GM12878 (cell line): ENCODE results near the gene ARL13A. TPM values are rescaled to one million over a fixed set of nuclear protein-coding genes. Genes with fewer than 3 reads are reported as not detected.

ENCODE experiments used
- ATAC-seq: fragments of 200-7000 bp; cut with Tn5 transposase; 3 replicates; pipeline ENCODE4 v1.9.1; 2020; ENCODE audit warnings: mild to moderate bottlenecking, moderate library complexity
- BruUV-seq: library from RNA; stranded (reverse); fragments of 400-500 nt; replicated peaks from 2 replicates; lab custom pipeline; 2021; lab: Mats Ljungman, UMichigan
- CTCF ChIA-PET: fragments of 300-600 bp; sonication (Branson Sonifier 250); formaldehyde crosslinking; extraction: SDS; loops from one replicate; lab custom pipeline; 2021; ENCODE audit warnings: inconsistent platforms; lab: Yijun Ruan, JAX
- POLR2A ChIA-PET: fragments of 350-600 bp; formaldehyde crosslinking; extraction: SDS; loops from one replicate; lab custom pipeline; 2021; ENCODE audit warnings: inconsistent platforms; lab: Charles Lee
- RAD21 ChIA-PET: fragments of 300-600 bp; sonication (Branson Sonifier 250); formaldehyde crosslinking; loops from one replicate; lab custom pipeline; 2023; ENCODE audit warnings: antibody characterized with exemption; ENCODE audit not compliant: unreplicated experiment; lab: Charles Lee
- SMC1A ChIA-PET: fragments of 300-600 bp; sonication (Branson Sonifier 250); formaldehyde crosslinking; loops from one replicate; lab custom pipeline; 2023; ENCODE audit not compliant: unreplicated experiment, uncharacterized antibody; lab: Charles Lee
- DNase-seq: peaks from one replicate; pipeline ENCODE4 v3.0.0-alpha.2; 2011; ENCODE audit warnings: low read depth, low spot score
- FAIRE-seq: peaks from 3 replicates; lab custom pipeline; 2011; peaks lifted over from hg19 to GRCh38; lab: Jason Lieb, UNC
- H2AFZ ChIP-seq: 2 replicates; pipeline ENCODE4 v1.6.0; 2011; ENCODE audit warnings: low read depth, low read length, control low read depth; ENCODE audit not compliant: control insufficient read depth
- H3K27ac ChIP-seq: 2 replicates; pipeline ENCODE4 v1.5.1; 2011; ENCODE audit warnings: control low read depth; ENCODE audit not compliant: control insufficient read depth, insufficient read depth
- H3K27me3 ChIP-seq, 2 experiments: replicated peaks in 1 of 2; 2 replicates each; pipeline versions ENCODE4 v1.6.0 to v1.6.1; 2011; ENCODE audit warnings: low read length in 1 of 2; ENCODE audit not compliant: control insufficient read depth in 2 of 2, insufficient read depth in 2 of 2
- H3K36me3 ChIP-seq, 2 experiments: 2 replicates each; pipeline ENCODE4 v1.5.1; 2011; ENCODE audit warnings: low read length in 1 of 2; ENCODE audit not compliant: control insufficient read depth in 2 of 2, insufficient read depth in 2 of 2
- H3K4me1 ChIP-seq: 2 replicates; pipeline ENCODE4 v1.6.1; 2011; ENCODE audit warnings: mild to moderate bottlenecking, low read length, moderate library complexity, mixed read lengths; ENCODE audit not compliant: control insufficient read depth, insufficient read depth
- H3K4me2 ChIP-seq: 2 replicates; pipeline ENCODE4 v1.6.0; 2011; ENCODE audit warnings: control low read depth; ENCODE audit not compliant: control insufficient read depth, insufficient read depth
- H3K4me3 ChIP-seq: fragments of 200-600 bp; sonication (generic); 2 replicates; pipeline ENCODE4 v1.5.1; 2016
- H3K79me2 ChIP-seq: 2 replicates; pipeline ENCODE4 v1.6.0; 2011; ENCODE audit warnings: low read length; ENCODE audit not compliant: control insufficient read depth, insufficient read depth
- H3K9ac ChIP-seq: 2 replicates; pipeline ENCODE4 v1.8.0; 2011; ENCODE audit warnings: low read length, control low read depth, mixed read lengths; ENCODE audit not compliant: control insufficient read depth, insufficient read depth
- H3K9me3 ChIP-seq: replicated peaks from 3 replicates; pipeline ENCODE4 v1.5.1; 2011; ENCODE audit warnings: mild to moderate bottlenecking, low read length; ENCODE audit not compliant: control insufficient read depth, insufficient read depth
- H4K20me1 ChIP-seq: 2 replicates; pipeline ENCODE4 v1.6.0; 2011; ENCODE audit not compliant: control insufficient read depth, insufficient read depth
- CEBPB ChIP-seq, 2 experiments: fragments of 150-350 bp in 1 of 2; IDR thresholded peaks; 2 replicates each; pipeline ENCODE4 v1.6.1; 2012 to 2014; ENCODE audit warnings: low read depth in 2 of 2, low read length in 2 of 2, borderline replicate concordance in 1 of 2, inconsistent platforms in 1 of 2
- CHD1 ChIP-seq: IDR thresholded peaks from 2 replicates; pipeline ENCODE4 v1.6.1; 2012; ENCODE audit warnings: low read depth, low read length, improper control_type of control experiment
- CREM ChIP-seq: IDR thresholded peaks from 2 replicates; pipeline ENCODE4 v1.6.1; 2014; ENCODE audit warnings: antibody characterized with exemption, low read depth
- E4F1 ChIP-seq: fragments of 450-650 bp; IDR thresholded peaks from 2 replicates; pipeline ENCODE4 v1.6.1; 2018; ENCODE audit warnings: borderline replicate concordance, mild to moderate bottlenecking; ENCODE audit not compliant: partially characterized antibody
- FOS ChIP-seq: IDR thresholded peaks from 3 replicates; pipeline ENCODE4 v1.6.1; 2011; ENCODE audit warnings: borderline replicate concordance; ENCODE audit not compliant: insufficient read length; ENCODE audit errors: extremely low read depth
- FOXK2 ChIP-seq: fragments of 450-650 bp; IDR thresholded peaks from 2 replicates; pipeline ENCODE4 v1.6.1; 2017; ENCODE audit warnings: mild to moderate bottlenecking, moderate library complexity
- IRF4 ChIP-seq: IDR thresholded peaks from 2 replicates; pipeline ENCODE4 v1.6.1; 2011; ENCODE audit warnings: low read depth, low read length
- JUND ChIP-seq: IDR thresholded peaks from 2 replicates; pipeline ENCODE4 v1.6.1; 2012; ENCODE audit warnings: low read depth, mild to moderate bottlenecking, low read length, improper control_type of control experiment, moderate library complexity
- RAD21 ChIP-seq: IDR thresholded peaks from 2 replicates; pipeline ENCODE4 v1.6.1; 2011; ENCODE audit warnings: mild to moderate bottlenecking, low read depth, low read length, moderate library complexity; ENCODE audit not compliant: insufficient read depth
- RCOR1 ChIP-seq: conservative IDR thresholded peaks from 2 replicates; pipeline ENCODE4 v1.6.1; 2012; ENCODE audit warnings: low read depth, low read length, improper control_type of control experiment
- WGBS: methylation state at CpG from one replicate; pipeline ENCODE4 v1.1.6; 2016; ENCODE audit warnings: low lambda C conversion rate; ENCODE audit not compliant: insufficient replicate concordance, insufficient coverage; ENCODE audit errors: missing lambda C conversion rate; 5-methylcytosine and 5-hydroxymethylcytosine counted together
- in situ Hi-C: fragments of 300-500 bp; cut with MboI; formaldehyde crosslinking; loops from 9 replicates; pipeline ENCODE4 v1.14.3; 2018; ENCODE audit warnings: mixed read lengths
- intact Hi-C: fragments of 100-400 bp; cut with micrococcal nuclease; formaldehyde crosslinking; loops from one replicate; pipeline ENCODE4 v1.14.2; 2022; ENCODE audit not compliant: unreplicated experiment
- polyA plus RNA-seq, 11 experiments: library from polyadenylated mRNA; depleted of rRNA in 4 of 11; unstranded in 6 of 11; stranded (reverse) in 5 of 11; fragments of >200 nt; fragmentation: Nextera tagmentation in 4 of 11; fragmentation: Illumina TruSeq in 1 of 11; extraction: Ambion mirVana in 4 of 11; extraction: Trizol in 1 of 11; gene quantifications; 1 replicate in 1 of 11; 2 replicates in 10 of 11; pipeline versions ENCODE4 v1.2.1 to v1.2.3, GENCODE V29; 2011 to 2016; ENCODE audit warnings: inconsistent platforms in 2 of 11, missing spikeins in 2 of 11, low read depth in 1 of 11
- total RNA-seq, 4 experiments: library from RNA; depleted of rRNA in 3 of 4; stranded (reverse); fragments of >200 nt in 3 of 4; fragmentation: Illumina TruSeq in 1 of 4; extraction: Trizol in 1 of 4; gene quantifications; 2 replicates each; pipeline versions ENCODE4 v1.2.1 to v1.2.3, GENCODE V29; 2013 to 2021
- TF ChIP-seq, protein P1 (sequence below): fragments of 450-650 bp; IDR thresholded peaks from 2 replicates; pipeline ENCODE4 v1.6.1; 2016; ENCODE audit warnings: mild to moderate bottlenecking, moderate library complexity, borderline replicate concordance

ARL13A gene
- total and polyA plus RNA-seq, 10 of the 15 experiments (the other 5 are each of a cell fraction or from before 2014, with no cell fraction given): not detected

DNA sequence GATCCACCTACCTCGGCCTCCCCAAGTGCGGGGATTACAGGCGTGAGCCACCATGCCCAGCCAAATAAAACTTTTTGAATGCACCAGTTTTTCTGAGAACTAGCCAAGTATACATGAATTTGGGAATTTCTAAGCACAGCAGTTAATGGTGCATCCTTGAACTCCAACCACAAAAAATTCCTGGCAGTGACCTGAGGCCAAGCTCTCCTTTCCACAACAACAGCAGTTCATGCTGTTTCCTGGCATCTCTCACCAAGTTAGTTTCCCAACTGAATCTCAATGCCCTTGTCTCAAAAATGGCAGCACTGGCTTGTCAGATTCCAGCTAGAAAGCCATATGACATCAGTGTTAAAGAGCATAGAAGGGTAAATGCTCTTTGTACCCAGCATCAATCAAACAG, 24.9 kb upstream of the ARL13A start:
- Histone ChIP-seq H4K20me1 (no peaks in the 10 kb centered on the region), H2AFZ (no peak overlapping the region), H3K9ac (no peak overlapping the region), H3K4me2 (no peak overlapping the region), H3K9me3 (no peaks in the 10 kb centered on the region), H3K27ac (no peak overlapping the region), H3K4me3 (no peak overlapping the region), H3K36me3 (no peaks in the 10 kb centered on the region), H3K27me3 (no peaks in the 10 kb centered on the region), H3K4me1 (no peaks in the 10 kb centered on the region), H3K79me2 (no peaks in the 10 kb centered on the region)
- no peak for ATAC-seq
- intact Hi-C loops (no loop called here), in situ Hi-C loops (no loop called here)
- POLR2A ChIA-PET: no interaction called here
- no peak for TF ChIP-seq CHD1
- no peak for TF ChIP-seq FOS
- TF ChIP-seq CREM: no peak
- no peak for TF ChIP-seq FOXK2
- no peak for DNase-seq
- SMC1A ChIA-PET: interaction anchor here (0.7 kb wide), 1 partner anchor 52 kb away, joined by 3 read pairs; no protein-coding TSS in a partner anchor
- no TSS peak for BruUV-seq
- CTCF ChIA-PET: no interaction called here
- RAD21 ChIA-PET: no interaction called here
- no peak for FAIRE-seq
- 78% methylated on average over 3 of the region's 3 CpGs for WGBS

DNA sequence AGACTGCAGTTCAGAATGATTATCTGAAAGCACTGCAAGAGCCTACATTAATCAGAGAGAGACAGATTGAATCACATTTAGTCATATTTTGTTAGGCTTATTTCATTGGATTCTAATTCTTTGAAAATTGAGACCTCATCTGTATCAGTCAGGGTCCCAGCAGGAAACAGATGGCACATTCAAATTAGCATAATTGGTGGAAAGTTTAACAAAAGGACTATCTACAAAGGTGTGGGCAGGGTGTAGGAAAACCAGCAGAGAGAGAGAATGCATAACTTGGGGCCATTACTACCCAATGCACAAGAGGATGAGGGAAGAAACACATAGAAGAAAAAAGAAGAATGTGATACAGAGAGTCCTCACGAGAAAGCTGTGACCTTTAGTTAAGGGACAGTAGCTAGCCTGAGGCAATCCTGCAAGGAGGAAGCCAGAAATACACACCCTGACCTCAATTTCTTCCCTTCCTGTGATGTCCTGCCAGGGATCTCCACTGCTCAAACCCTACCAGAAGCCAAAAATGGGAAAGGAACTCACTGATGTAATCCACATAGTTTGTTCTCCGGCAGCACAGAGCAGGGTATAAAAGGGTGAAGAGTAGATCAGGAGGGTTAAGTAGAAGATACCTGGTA, 23.1 kb upstream of the ARL13A start:
- no peak overlapping the region for H3K4me2 ChIP-seq
- FAIRE-seq: no peak
- no peak for TF ChIP-seq RAD21
- TF ChIP-seq E4F1: no peak
- TF ChIP-seq, protein P1, sequence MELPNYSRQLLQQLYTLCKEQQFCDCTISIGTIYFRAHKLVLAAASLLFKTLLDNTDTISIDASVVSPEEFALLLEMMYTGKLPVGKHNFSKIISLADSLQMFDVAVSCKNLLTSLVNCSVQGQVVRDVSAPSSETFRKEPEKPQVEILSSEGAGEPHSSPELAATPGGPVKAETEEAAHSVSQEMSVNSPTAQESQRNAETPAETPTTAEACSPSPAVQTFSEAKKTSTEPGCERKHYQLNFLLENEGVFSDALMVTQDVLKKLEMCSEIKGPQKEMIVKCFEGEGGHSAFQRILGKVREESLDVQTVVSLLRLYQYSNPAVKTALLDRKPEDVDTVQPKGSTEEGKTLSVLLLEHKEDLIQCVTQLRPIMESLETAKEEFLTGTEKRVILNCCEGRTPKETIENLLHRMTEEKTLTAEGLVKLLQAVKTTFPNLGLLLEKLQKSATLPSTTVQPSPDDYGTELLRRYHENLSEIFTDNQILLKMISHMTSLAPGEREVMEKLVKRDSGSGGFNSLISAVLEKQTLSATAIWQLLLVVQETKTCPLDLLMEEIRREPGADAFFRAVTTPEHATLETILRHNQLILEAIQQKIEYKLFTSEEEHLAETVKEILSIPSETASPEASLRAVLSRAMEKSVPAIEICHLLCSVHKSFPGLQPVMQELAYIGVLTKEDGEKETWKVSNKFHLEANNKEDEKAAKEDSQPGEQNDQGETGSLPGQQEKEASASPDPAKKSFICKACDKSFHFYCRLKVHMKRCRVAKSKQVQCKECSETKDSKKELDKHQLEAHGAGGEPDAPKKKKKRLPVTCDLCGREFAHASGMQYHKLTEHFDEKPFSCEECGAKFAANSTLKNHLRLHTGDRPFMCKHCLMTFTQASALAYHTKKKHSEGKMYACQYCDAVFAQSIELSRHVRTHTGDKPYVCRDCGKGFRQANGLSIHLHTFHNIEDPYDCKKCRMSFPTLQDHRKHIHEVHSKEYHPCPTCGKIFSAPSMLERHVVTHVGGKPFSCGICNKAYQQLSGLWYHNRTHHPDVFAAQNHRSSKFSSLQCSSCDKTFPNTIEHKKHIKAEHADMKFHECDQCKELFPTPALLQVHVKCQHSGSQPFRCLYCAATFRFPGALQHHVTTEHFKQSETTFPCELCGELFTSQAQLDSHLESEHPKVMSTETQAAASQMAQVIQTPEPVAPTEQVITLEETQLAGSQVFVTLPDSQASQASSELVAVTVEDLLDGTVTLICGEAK: no peak
- no peak for TF ChIP-seq RCOR1
- no peak for TF ChIP-seq IRF4
- no peak for TF ChIP-seq CEBPB (IDR thresholded peaks at IDR 0.05; ENCODE audit: borderline replicate concordance in 1 of 2, low read depth in 2 of 2, low read length in 2 of 2)
- no peak for TF ChIP-seq JUND

More for the DNA sequence above, 23.1 kb upstream of the ARL13A start:
- DNase-seq (no peak), ATAC-seq (no peak)
- Histone ChIP-seq H4K20me1 (no peaks in the 10 kb centered on the region), H2AFZ (no peak overlapping the region), H3K36me3 (no peaks in the 10 kb centered on the region), H3K79me2 (no peaks in the 10 kb centered on the region), H3K9me3 (no peaks in the 10 kb centered on the region), H3K9ac (no peak overlapping the region), H3K27me3 (no peaks in the 10 kb centered on the region), H3K4me3 (no peak overlapping the region), H3K27ac (no peak overlapping the region), H3K4me1 (no peaks in the 10 kb centered on the region)
- BruUV-seq: no TSS peak
- WGBS: 40% methylated on average over 2 of the region's 2 CpGs
- RAD21 ChIA-PET: no interaction called here
- POLR2A ChIA-PET: no interaction called here
- intact Hi-C loops (no loop called here), in situ Hi-C loops (no loop called here)
- CTCF ChIA-PET: no interaction called here
- SMC1A ChIA-PET: no interaction called here
